NOMO-1 treated with DMSO at 0.1 percent for 48 hours (cell line): Measurements from ENCODE around the gene SPDL1.
A peak's percentile ranks its signal among the peaks of the same experiment; 100 is the strongest.

ENCODE experiments used
- DNase-seq: peaks from one replicate; lab custom pipeline; 2025; ENCODE audit not compliant: unreplicated experiment; lab: John Stamatoyannopoulos, UW

The SPDL1 gene

GRCh38 chr5:169583424-169584220 lies at the start of gene SPDL1:
SPDL1 (plus strand) TSS chr5:169583773; CDS start chr5:169588417, 4,644 bp downstream.
- peak; percentile 91 for DNase-seq

GRCh38 chr5:169534311-169534880 lies 49.2 kb upstream of the SPDL1 start:
- DNase-seq, result no peak

- DNase-seq, result no peak
These were observed 48.6 kb upstream of the SPDL1 start for GRCh38 chr5:169534939-169535338.

- no peak for DNase-seq
These were observed 44.6 kb upstream of the SPDL1 start for GRCh38 chr5:169538944-169539343.

GRCh38 chr5:169542811-169543210 lies 40.8 kb upstream of the SPDL1 start:
- DNase-seq, result no peak

GRCh38 chr5:169544264-169544950 lies 39.2 kb upstream of the SPDL1 start:
- DNase-seq, result no peak

- no peak for DNase-seq
These were observed 37.8 kb upstream of the SPDL1 start for GRCh38 chr5:169545762-169546161.

GRCh38 chr5:169546346-169546745 lies 37.2 kb upstream of the SPDL1 start:
- DNase-seq, result no peak

GRCh38 chr5:169547508-169547907 lies 36.1 kb upstream of the SPDL1 start:
- no peak for DNase-seq

GRCh38 chr5:169548315-169548714 lies 35.3 kb upstream of the SPDL1 start:
- no peak for DNase-seq

GRCh38 chr5:169549453-169550100 lies 34.0 kb upstream of the SPDL1 start:
- no peak for DNase-seq

GRCh38 chr5:169550227-169550626 lies 33.3 kb upstream of the SPDL1 start:
- DNase-seq, result no peak

GRCh38 chr5:169551146-169551545 lies 32.4 kb upstream of the SPDL1 start:
- DNase-seq, result no peak

- DNase-seq, result no peak
These were observed 31.9 kb upstream of the SPDL1 start for GRCh38 chr5:169551696-169552095.

GRCh38 chr5:169554251-169554650 lies 29.3 kb upstream of the SPDL1 start:
- DNase-seq, result no peak

- DNase-seq, result no peak
These were observed 25.7 kb upstream of the SPDL1 start for GRCh38 chr5:169557838-169558237.

- DNase-seq, result no peak
These were observed 21.7 kb upstream of the SPDL1 start for GRCh38 chr5:169561893-169562292.

- DNase-seq, result no peak
These were observed 20.2 kb upstream of the SPDL1 start for GRCh38 chr5:169563369-169563768.

- DNase-seq, result no peak
These were observed 17.4 kb upstream of the SPDL1 start for GRCh38 chr5:169566202-169566601.

- DNase-seq, result no peak
These were observed 16.5 kb upstream of the SPDL1 start for GRCh38 chr5:169567079-169567478.

GRCh38 chr5:169569513-169569912 lies 14.1 kb upstream of the SPDL1 start:
- DNase-seq, result no peak

- no peak for DNase-seq
These were observed 12.2 kb upstream of the SPDL1 start for GRCh38 chr5:169571355-169571754.
